ENCODE measurements around the gene C20orf204.
A peak's percentile ranks its signal among the peaks of the same experiment; 100 is the strongest.

Gene C20orf204

GRCh38 chr20:64043768-64044167 lies 7.8 kb downstream of the C20orf204 start:
- TF ChIP-seq, protein P1, sequence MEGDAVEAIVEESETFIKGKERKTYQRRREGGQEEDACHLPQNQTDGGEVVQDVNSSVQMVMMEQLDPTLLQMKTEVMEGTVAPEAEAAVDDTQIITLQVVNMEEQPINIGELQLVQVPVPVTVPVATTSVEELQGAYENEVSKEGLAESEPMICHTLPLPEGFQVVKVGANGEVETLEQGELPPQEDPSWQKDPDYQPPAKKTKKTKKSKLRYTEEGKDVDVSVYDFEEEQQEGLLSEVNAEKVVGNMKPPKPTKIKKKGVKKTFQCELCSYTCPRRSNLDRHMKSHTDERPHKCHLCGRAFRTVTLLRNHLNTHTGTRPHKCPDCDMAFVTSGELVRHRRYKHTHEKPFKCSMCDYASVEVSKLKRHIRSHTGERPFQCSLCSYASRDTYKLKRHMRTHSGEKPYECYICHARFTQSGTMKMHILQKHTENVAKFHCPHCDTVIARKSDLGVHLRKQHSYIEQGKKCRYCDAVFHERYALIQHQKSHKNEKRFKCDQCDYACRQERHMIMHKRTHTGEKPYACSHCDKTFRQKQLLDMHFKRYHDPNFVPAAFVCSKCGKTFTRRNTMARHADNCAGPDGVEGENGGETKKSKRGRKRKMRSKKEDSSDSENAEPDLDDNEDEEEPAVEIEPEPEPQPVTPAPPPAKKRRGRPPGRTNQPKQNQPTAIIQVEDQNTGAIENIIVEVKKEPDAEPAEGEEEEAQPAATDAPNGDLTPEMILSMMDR (IDR thresholded peaks at IDR 0.05; ENCODE audit: low read length, missing control alignments): no peak
- H3K4me3 ChIP-seq (replicated peaks; ENCODE audit: low read depth, low read length): no peak overlapping the region
- no peak for DNase-seq (ENCODE audit: low read depth)

- no peak overlapping the region for H3K4me3 ChIP-seq (replicated peaks; ENCODE audit: low read depth, low read length)
- TF ChIP-seq, protein P1 (IDR thresholded peaks at IDR 0.05; ENCODE audit: low read length, missing control alignments): no peak
- DNase-seq (ENCODE audit: low read depth): peak; percentile 57
Measured at GRCh38 chr20:64044484-64045247, 8.7 kb downstream of the C20orf204 start.

DNA sequence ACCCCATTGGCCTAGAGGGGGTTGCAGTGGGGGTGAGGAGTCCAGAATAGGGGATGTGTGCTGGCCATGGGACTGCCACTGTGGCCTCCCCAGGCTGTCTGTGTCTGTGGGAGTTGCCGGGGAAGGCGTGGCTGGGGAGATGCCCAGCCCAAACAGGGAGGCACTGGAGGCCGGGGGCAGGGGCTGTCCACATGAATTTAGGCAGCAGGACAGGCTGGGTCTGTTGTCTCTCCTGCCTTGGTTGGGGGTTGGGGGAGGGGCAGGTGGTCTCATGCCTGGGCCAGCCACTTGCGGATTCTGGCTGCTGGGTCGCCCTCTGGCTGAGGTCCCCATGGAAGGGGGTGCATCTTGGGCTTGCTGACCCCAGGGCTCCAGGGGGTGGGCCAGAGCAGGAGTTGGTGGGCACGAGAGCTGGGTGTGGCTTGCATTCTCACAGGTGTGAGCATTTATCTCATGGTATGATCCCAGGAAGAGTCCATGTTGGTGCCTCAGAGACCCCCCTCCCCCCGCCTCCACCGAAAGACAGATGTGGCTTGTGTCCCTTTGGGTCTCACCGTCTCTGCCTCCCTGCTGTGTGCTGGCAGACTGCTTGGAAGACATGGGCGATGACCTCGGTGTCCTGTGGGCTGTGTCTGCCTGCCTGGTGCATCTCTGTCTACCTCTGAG lies 9.5 kb downstream of the C20orf204 start:
- no peak overlapping the region for H3K4me3 ChIP-seq (replicated peaks; ENCODE audit: low read depth, low read length)
- TF ChIP-seq, protein P1 (IDR thresholded peaks at IDR 0.05; ENCODE audit: low read length, missing control alignments): no peak
- DNase-seq (ENCODE audit: low read depth): no peak

GRCh38 chr20:64047046-64047389 lies 11.0 kb downstream of the C20orf204 start:
- no peak overlapping the region for H3K4me3 ChIP-seq (replicated peaks; ENCODE audit: low read depth, low read length)
- TF ChIP-seq, protein P1 (IDR thresholded peaks at IDR 0.05; ENCODE audit: low read length, missing control alignments): no peak
- DNase-seq (ENCODE audit: low read depth): no peak

DNA sequence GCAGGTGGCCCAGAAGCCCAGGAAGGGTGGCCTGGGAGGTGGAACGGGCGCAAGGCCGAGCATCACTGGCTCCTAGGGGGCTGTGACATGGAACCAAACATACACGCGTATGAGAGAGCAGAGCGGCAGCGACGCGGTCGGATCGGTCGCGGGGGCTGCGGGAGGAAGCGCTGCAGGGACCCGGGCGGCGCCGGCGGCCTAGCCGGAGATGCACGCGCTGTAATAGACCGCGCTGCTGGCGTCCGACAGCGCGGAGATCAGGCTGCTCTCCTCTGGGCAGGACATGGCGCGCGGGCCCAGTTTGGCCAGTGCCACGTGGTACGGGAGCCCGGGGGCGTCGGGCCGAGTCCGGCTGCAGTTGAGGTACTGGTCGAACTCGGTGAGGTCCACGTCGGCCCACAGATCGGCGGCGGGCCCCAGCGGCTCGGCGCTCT lies 12.0 kb downstream of the C20orf204 start:
- H3K4me3 ChIP-seq (replicated peaks; ENCODE audit: low read depth, low read length): peak overlapping the region; percentile 30
- DNase-seq (ENCODE audit: low read depth): no peak
- TF ChIP-seq, protein P1 (IDR thresholded peaks at IDR 0.05; ENCODE audit: low read length, missing control alignments): no peak

DNA sequence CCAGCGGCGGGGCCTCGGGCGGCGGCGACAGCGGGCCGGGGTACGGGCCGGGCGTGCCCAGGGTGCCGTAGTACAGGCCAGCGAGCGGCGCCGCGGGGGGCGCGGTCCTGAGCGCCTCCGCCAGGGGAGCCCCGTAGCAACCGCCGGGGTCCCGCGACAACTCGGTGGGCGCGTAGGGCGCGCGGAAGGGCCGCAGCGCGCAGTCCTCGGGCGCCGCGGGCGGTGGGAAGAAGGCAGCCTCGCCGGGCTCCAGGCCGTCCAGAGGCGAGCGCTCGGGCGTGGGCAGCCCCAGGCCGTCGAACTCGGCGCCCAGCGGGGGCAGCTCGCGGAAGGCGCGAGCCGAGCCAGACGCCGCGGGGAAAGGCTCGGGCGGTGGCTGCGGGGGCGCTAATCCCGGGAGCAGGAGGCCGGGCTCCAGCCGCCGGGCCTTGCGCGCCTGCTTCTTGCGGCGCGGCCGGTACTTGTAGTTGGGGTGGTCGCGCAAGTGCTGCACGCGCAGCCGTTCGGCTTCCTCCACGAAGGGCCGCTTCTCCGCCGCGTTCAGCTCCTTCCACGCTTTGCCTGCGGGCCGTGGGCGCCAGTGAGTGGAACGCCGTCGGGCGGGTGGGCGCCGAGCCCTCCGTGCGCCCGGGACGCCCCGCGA lies 12.5 kb downstream of the C20orf204 start:
- TF ChIP-seq, protein P1 (IDR thresholded peaks at IDR 0.05; ENCODE audit: low read length, missing control alignments): no peak
- peak overlapping the region; percentile 34 for H3K4me3 ChIP-seq (replicated peaks; ENCODE audit: low read depth, low read length)
- DNase-seq (ENCODE audit: low read depth): no peak

Measured in fibroblast of pulmonary artery (primary cell).